Endothelial cell of coronary artery (primary cell): ENCODE results near the gene F8A1. TPM values are rescaled to one million over a fixed set of nuclear protein-coding genes. Genes with fewer than 3 reads are reported as not detected.

ENCODE experiments used
- total RNA-seq: library from RNA; depleted of rRNA; stranded (reverse); fragments of >200 nt; gene quantifications from 2 replicates; pipeline ENCODE4 v1.2.3, GENCODE V29; 2014

The F8A1 gene
- total RNA-seq = 0.45 and 1.1 TPM in 2 replicates

DNA sequence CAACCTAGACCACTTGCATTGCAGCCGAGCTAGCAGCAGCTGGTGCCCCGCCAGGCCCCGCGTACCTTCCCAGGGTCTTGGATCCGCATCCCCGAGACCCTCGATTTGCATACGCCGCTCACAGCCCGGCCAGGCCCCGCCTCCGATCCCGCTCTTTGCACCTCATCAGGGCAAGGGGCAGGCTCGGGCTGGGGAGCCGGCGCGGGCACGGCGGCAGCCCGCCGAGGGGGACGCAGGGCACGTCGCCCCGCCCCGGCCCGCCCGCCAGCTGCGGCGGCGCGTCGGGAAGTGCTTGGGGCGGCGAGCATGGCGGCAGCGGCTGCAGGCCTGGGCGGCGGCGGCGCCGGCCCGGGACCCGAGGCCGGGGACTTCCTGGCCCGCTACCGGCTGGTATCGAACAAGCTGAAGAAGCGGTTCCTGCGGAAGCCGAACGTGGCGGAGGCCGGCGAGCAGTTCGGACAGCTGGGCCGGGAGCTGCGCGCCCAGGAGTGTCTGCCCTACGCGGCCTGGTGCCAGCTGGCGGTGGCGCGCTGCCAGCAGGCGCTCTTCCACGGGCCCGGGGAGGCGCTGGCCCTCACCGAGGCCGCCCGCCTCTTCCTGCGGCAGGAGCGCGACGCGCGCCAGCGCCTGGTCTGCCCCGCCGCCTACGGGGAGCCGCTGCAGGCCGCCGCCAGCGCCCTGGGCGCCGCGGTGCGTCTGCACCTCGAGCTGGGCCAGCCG is at the start of gene F8A1:
Gene F8A1 (plus strand): TSS at position 287 of the 720 bp plus-strand sequence. CDS start 20 bp downstream, at position 307.

Other genes with a start within 250 kb of the F8A1 start
- gene CTAG2, start 232.8 kb upstream of the F8A1 start, total RNA-seq = not detected in 2 replicates
- gene GAB3, start 135.3 kb upstream of the F8A1 start, total RNA-seq = 2.6 and 5.2 TPM in 2 replicates
- 58.1 and 59.9 TPM in 2 replicates for gene DKC1, start 123.5 kb upstream of the F8A1 start, total RNA-seq
- 17.2 and 21.7 TPM in 2 replicates for gene MPP1, start 80.9 kb upstream of the F8A1 start, total RNA-seq
- gene SMIM9, start 51.7 kb upstream of the F8A1 start, total RNA-seq = not detected in 2 replicates
- 0.56 and 0.81 TPM in 2 replicates for gene F8, start 136.4 kb downstream of the F8A1 start, total RNA-seq
- 32.6 and 41.5 TPM in 2 replicates for gene FUNDC2, start 140.5 kb downstream of the F8A1 start, total RNA-seq
- 5.7 and 6.0 TPM in 2 replicates for gene CMC4, start 184.8 kb downstream of the F8A1 start, total RNA-seq
- 11.9 and 14.9 TPM in 2 replicates for gene MTCP1, start 184.8 kb downstream of the F8A1 start, total RNA-seq
- gene BRCC3, start 185.2 kb downstream of the F8A1 start, total RNA-seq = 15.7 and 17.6 TPM in 2 replicates